Endothelial cell of umbilical vein (primary cell): Measurements from ENCODE around the gene UST. TPM values are rescaled to one million over a fixed set of nuclear protein-coding genes. Genes with fewer than 3 reads are reported as not detected.

Source experiments
- BruUV-seq: library from RNA; stranded (reverse); fragments of 400-500 nt; replicated peaks from 2 replicates; lab custom pipeline; 2021; lab: Mats Ljungman, UMichigan
- CTCF ChIA-PET: fragments of 300-600, 350-600 bp; sonication (Branson Sonifier 250); formaldehyde crosslinking; loops from one replicate; lab custom pipeline; 2021; ENCODE audit warnings: antibody characterized with exemption, inconsistent platforms; lab: Charles Lee
- POLR2A ChIA-PET: fragments of 300-600, 350-600 bp; sonication (Branson Sonifier 250); formaldehyde crosslinking; loops from one replicate; lab custom pipeline; 2021; ENCODE audit warnings: antibody characterized with exemption, inconsistent platforms; lab: Charles Lee
- DNase-seq: peaks from one replicate; pipeline ENCODE4 v3.0.0-alpha.2; 2011; ENCODE audit warnings: low read depth, low spot score
- FAIRE-seq: peaks from 2 replicates; lab custom pipeline; 2011; peaks lifted over from hg19 to GRCh38; lab: Jason Lieb, UNC
- H2AFZ ChIP-seq: 2 replicates; pipeline ENCODE4 v1.6.0; 2012; ENCODE audit warnings: low read depth, low read length, control low read depth, inconsistent platforms
- H3K27ac ChIP-seq: 2 replicates; pipeline ENCODE4 v1.5.1; 2011; ENCODE audit warnings: low read depth, mild to moderate bottlenecking, control low read depth, low read length, moderate library complexity; ENCODE audit not compliant: insufficient read depth
- H3K27me3 ChIP-seq, 2 experiments: 2 replicates each; pipeline versions ENCODE4 v1.6.0 to v1.6.1; 2011; ENCODE audit warnings: low read length in 2 of 2, mixed read lengths in 1 of 2; ENCODE audit not compliant: control insufficient read depth in 2 of 2, insufficient read depth in 2 of 2
- H3K36me3 ChIP-seq, 2 experiments: 2 replicates in 1 of 2; 3 replicates in 1 of 2; pipeline ENCODE4 v1.5.1; 2011; ENCODE audit warnings: low read length in 2 of 2, mild to moderate bottlenecking in 1 of 2, moderate library complexity in 1 of 2; ENCODE audit not compliant: control insufficient read depth in 2 of 2, insufficient read depth in 2 of 2; ENCODE audit errors: extremely low read depth in 1 of 2
- H3K4me1 ChIP-seq: 3 replicates; pipeline ENCODE4 v1.5.1; 2011; ENCODE audit warnings: mild to moderate bottlenecking, low read length; ENCODE audit not compliant: control insufficient read depth, insufficient read depth; ENCODE audit errors: extremely low read depth
- H3K4me2 ChIP-seq: 2 replicates; pipeline ENCODE4 v1.6.1; 2011; ENCODE audit warnings: low read length, control low read depth, mixed read lengths; ENCODE audit not compliant: insufficient read depth
- H3K4me3 ChIP-seq, 3 experiments: fragments of 200-600 bp in 1 of 3; sonication (generic), shearing (Covaris generic) in 1 of 3; replicated peaks in 1 of 3; 2 replicates each; pipeline ENCODE4 v1.5.1; 2011 to 2016; ENCODE audit warnings: control low read depth in 3 of 3, low read length in 3 of 3, mild to moderate bottlenecking in 2 of 3, inconsistent platforms in 1 of 3, low read depth in 1 of 3, moderate library complexity in 1 of 3; ENCODE audit not compliant: insufficient read depth in 1 of 3
- H3K79me2 ChIP-seq: 2 replicates; pipeline ENCODE4 v1.6.0; 2012; ENCODE audit warnings: low read length, inconsistent platforms; ENCODE audit not compliant: control insufficient read depth, insufficient read depth
- H3K9ac ChIP-seq: replicated peaks from 2 replicates; pipeline ENCODE3; 2011; ENCODE audit warnings: low read length, control low read depth; ENCODE audit not compliant: insufficient read depth; ENCODE audit errors: extremely low read depth
- H3K9me1 ChIP-seq: replicated peaks from 3 replicates; pipeline ENCODE4 v1.6.0; 2011; ENCODE audit warnings: mild to moderate bottlenecking, low read length; ENCODE audit not compliant: control insufficient read depth, insufficient read depth; ENCODE audit errors: extremely low read depth
- H3K9me3 ChIP-seq: replicated peaks from 2 replicates; pipeline ENCODE4 v1.5.1; 2012; ENCODE audit warnings: low read length, inconsistent platforms; ENCODE audit not compliant: control insufficient read depth, insufficient read depth
- H4K20me1 ChIP-seq: replicated peaks from 2 replicates; pipeline ENCODE3; 2011; ENCODE audit warnings: mild to moderate bottlenecking, low read length; ENCODE audit not compliant: control insufficient read depth, insufficient read depth; ENCODE audit errors: extremely low read depth
- EZH2 ChIP-seq: IDR thresholded peaks from 2 replicates; pipeline ENCODE4 v1.6.1; 2012; ENCODE audit warnings: borderline replicate concordance, low read depth, mild to moderate bottlenecking, moderate library complexity, low read length, inconsistent platforms; ENCODE audit not compliant: severe bottlenecking
- FOS ChIP-seq: IDR thresholded peaks from 2 replicates; pipeline ENCODE4 v1.6.1; 2011; ENCODE audit warnings: mild to moderate bottlenecking, low read length, moderate library complexity, borderline replicate concordance; ENCODE audit not compliant: insufficient read depth
- GATA2 ChIP-seq: IDR thresholded peaks from 2 replicates; pipeline ENCODE4 v1.7.0; 2011; ENCODE audit warnings: low read depth, mild to moderate bottlenecking, moderate library complexity, mixed read lengths, low read length; ENCODE audit not compliant: insufficient read length, insufficient read depth
- JUN ChIP-seq: IDR thresholded peaks from 2 replicates; pipeline ENCODE4 v1.6.1; 2011; ENCODE audit warnings: borderline replicate concordance, low read depth; ENCODE audit not compliant: insufficient read length, insufficient read depth
- MYC ChIP-seq: IDR thresholded peaks from one replicate; pipeline ENCODE4 v1.6.1; 2011; ENCODE audit warnings: mild to moderate bottlenecking, low read depth, low read length
- POLR2A ChIP-seq: IDR thresholded peaks from 2 replicates; pipeline ENCODE4 v1.6.1; 2012; ENCODE audit warnings: low read depth, mild to moderate bottlenecking, control low read depth, low read length
- POLR2AphosphoS5 ChIP-seq: IDR thresholded peaks from 2 replicates; pipeline ENCODE4 v1.6.1; 2012; ENCODE audit warnings: low read depth, mild to moderate bottlenecking, control low read depth, low read length, moderate library complexity; ENCODE audit not compliant: insufficient read depth
- dilution Hi-C: fragments of 300-500 bp; cut with MboI; formaldehyde crosslinking; loops from one replicate; pipeline ENCODE4 v1.15.0; 2019; ENCODE audit warnings: low sequenced_read_pairs; ENCODE audit not compliant: extremely low pct_ligation_motif_present
- intact Hi-C: fragments of 100-400 bp; cut with micrococcal nuclease; formaldehyde crosslinking; loops from one replicate; pipeline ENCODE4 v1.10.0; 2022
- polyA plus RNA-seq, 4 experiments: library from polyadenylated mRNA; depleted of rRNA in 3 of 4; stranded (reverse) in 3 of 4; unstranded in 1 of 4; fragments of >200 nt; gene quantifications; 2 replicates each; pipeline versions ENCODE4 v1.2.1 to v1.2.3, GENCODE V29; 2011 to 2012; ENCODE audit warnings: missing spikeins in 1 of 4
- total RNA-seq: library from RNA; stranded (reverse); gene quantifications from 2 replicates; pipeline ENCODE4 v1.2.3, GENCODE V29; 2021
- TF ChIP-seq, protein P1 (sequence below): IDR thresholded peaks from 2 replicates; pipeline ENCODE4 v1.6.1; 2011; ENCODE audit not compliant: insufficient read depth, insufficient read length
- TF ChIP-seq, protein P2 (sequence below), 2 donors: IDR thresholded peaks; 1 replicate in 1 of 2; 2 replicates in 1 of 2; pipeline ENCODE4 v1.5.1; 2011; ENCODE audit warnings: low read length in 2 of 2, mild to moderate bottlenecking in 2 of 2, moderate library complexity in 2 of 2, control low read depth in 1 of 2, inconsistent platforms in 1 of 2, low read depth in 1 of 2; ENCODE audit not compliant: insufficient read depth in 1 of 2; ENCODE audit errors: extremely low read depth in 1 of 2

UST gene
- total and polyA plus RNA-seq, 2 donors (not counting 3 experiments of a cell fraction or from before 2014, with no cell fraction given), result 0.26 to 0.84 TPM

DNA sequence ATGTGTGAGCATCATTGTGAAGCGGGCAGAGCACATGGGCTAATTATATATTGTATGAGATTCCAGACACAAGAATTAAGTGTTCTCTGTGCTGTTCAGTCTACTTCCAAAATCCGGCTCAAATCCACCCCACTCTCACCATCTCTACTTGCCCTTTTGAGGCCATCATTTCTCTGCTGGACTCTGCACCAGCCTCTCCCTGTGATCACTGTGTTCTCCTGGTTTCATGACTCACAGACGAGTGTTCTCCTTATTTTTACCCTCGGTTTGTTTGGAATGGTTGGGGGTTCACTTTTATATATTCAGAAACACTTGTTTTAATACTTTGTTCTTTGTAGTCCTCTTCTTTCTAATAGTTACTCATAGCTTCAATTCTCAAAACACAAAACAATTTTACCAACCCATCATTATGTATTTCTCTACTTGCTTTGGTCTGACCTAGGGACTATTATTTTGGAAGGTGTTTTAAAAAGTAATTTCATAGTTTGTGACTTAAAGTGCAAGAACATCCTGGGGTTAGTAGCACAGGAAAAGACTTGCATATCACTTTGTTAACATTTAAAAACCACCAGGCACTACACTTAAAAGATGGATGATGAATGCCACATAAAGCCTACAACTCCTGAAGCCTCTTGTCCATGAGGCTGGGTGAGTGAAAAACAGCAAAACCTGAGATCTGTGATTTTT, 82.7 kb downstream of the UST start:
- DNase-seq, result no peak
- no TSS peak for BruUV-seq
- ChIA-PET POLR2A (no interaction called here), CTCF (no interaction called here)
- Histone ChIP-seq H3K4me1 (no peaks in the 10 kb centered on the region), H3K79me2 (no peaks in the 10 kb centered on the region), H3K27ac (no peak overlapping the region), H2AFZ (no peak overlapping the region), H3K9ac (no peak overlapping the region), H3K27me3 (no peaks in the 10 kb centered on the region), H3K36me3 (no peaks in the 10 kb centered on the region), H3K9me3 (no peaks in the 10 kb centered on the region), H3K4me2 (no peak overlapping the region), H3K9me1 (no peaks in the 10 kb centered on the region), H3K4me3 (no peak overlapping the region), H4K20me1 (no peaks in the 10 kb centered on the region)
- dilution Hi-C loops, result no loop called here
- intact Hi-C loops, result loop anchor here (5.0 kb wide), 1 partner anchor 118 kb away; no protein-coding TSS in a partner anchor
- no peak for TF ChIP-seq FOS
- no peak for TF ChIP-seq GATA2
- no peak for TF ChIP-seq POLR2AphosphoS5
- TF ChIP-seq EZH2, result no peak
- TF ChIP-seq, protein P1, sequence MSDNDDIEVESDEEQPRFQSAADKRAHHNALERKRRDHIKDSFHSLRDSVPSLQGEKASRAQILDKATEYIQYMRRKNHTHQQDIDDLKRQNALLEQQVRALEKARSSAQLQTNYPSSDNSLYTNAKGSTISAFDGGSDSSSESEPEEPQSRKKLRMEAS, result no peak
- TF ChIP-seq MYC, result no peak
- TF ChIP-seq JUN, result no peak
- TF ChIP-seq, protein P2, sequence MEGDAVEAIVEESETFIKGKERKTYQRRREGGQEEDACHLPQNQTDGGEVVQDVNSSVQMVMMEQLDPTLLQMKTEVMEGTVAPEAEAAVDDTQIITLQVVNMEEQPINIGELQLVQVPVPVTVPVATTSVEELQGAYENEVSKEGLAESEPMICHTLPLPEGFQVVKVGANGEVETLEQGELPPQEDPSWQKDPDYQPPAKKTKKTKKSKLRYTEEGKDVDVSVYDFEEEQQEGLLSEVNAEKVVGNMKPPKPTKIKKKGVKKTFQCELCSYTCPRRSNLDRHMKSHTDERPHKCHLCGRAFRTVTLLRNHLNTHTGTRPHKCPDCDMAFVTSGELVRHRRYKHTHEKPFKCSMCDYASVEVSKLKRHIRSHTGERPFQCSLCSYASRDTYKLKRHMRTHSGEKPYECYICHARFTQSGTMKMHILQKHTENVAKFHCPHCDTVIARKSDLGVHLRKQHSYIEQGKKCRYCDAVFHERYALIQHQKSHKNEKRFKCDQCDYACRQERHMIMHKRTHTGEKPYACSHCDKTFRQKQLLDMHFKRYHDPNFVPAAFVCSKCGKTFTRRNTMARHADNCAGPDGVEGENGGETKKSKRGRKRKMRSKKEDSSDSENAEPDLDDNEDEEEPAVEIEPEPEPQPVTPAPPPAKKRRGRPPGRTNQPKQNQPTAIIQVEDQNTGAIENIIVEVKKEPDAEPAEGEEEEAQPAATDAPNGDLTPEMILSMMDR (IDR thresholded peaks at IDR 0.05; ENCODE audit: extremely low read depth in 1 of 2, insufficient read depth in 1 of 2, low read depth in 1 of 2, low read length in 2 of 2), result no peak
- TF ChIP-seq POLR2A, result no peak
- no peak for FAIRE-seq
